COLO829 (cell line): Measurements from ENCODE around the gene TRPM2.
A peak's percentile ranks its signal among the peaks of the same experiment; 100 is the strongest.

ENCODE experiments used
- DNase-seq: peaks from one replicate; pipeline ENCODE4 v3.0.0; 2012; ENCODE audit warnings: low spot score

The TRPM2 gene

DNA sequence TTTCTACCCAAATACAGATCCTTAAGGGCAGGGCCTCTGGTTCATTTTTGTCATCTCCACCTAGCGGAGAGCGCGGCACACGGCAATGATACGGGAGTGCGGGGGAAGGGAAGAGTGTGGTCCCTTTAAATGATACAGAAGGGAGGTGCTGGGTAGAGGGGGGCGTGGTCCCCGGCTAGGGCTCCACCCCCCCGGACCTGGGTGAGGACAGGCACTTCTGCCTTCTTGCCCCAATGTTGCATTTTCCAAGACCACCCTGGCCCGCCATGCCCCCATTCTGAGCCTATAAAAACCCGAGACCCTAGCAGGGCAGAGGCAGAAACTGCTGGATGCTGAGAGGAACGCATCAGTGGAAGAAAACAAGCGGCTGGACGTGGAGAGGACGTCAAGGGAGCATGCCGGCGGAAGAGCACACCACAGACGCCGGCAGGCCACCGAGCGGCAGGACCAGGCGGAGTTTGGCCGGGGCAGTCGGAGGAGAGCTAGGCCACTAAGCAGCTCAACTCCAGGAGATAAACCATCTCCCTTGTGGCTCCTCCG is 131.9 kb downstream of the TRPM2 start:
- no peak for DNase-seq

DNA sequence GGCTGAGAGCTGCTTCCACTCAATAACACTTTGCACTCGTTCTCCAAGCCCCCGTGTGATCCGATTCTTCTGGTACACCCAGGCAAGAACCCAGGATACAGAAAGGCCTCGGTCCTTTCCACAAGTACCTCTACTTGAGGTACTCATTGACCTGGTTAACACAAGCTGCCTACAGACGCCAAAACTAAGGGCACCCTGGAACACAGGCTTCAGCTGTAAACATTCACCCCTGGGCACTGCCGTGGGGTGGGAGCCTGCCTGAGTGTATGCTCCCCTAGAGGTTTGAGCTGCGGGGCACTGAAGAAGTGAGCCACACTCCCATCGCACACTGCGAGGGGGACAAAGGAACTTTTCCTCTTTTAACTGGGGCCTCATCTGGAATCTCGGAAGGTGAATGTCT is 132.4 kb downstream of the TRPM2 start:
- DNase-seq: no peak

- no peak for DNase-seq
Measured at GRCh38 chr21:44486302-44486701, 132.9 kb downstream of the TRPM2 start.

DNA sequence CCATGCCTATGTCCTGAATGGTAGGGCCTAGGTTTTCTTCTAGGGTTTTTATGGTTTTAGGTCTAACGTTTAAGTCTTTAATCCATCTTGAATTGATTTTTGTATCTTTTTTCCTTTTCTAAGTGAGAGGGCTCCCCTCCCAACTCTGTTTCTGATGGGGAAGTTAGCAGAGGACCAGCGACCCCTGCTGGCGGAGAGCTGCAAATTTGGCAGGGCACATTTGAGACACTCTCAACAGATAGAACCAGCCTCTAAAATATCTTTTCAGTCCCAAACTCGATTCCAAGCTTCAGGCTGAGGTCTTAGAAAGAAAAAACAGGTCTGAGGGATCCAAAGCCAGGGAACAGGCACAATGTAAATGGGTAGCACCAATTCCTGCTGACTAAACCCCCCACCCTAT is 134.4 kb downstream of the TRPM2 start:
- peak; percentile 13 for DNase-seq

- DNase-seq: no peak
Measured at GRCh38 chr21:44489962-44490361, 136.5 kb downstream of the TRPM2 start.

DNA sequence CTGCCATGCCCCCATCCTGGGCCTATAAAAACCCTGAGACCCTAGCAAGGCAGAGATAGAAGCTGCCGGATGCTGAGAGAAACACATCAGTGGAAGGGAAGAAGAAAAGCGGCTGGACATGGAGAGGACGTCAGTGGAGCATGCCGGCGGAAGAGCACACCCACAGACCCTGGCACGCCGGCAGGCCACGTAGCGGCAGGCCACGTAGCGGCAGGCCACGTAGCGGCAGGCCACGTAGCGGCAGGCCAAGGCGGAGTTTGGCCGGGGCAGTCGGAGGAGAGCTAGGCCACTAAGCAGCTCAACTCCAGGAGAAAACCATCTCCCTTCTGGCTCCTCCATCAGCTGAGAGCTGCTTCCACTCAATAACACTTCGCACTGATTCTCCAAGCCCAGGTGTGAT is 137.0 kb downstream of the TRPM2 start:
- DNase-seq: no peak

DNA sequence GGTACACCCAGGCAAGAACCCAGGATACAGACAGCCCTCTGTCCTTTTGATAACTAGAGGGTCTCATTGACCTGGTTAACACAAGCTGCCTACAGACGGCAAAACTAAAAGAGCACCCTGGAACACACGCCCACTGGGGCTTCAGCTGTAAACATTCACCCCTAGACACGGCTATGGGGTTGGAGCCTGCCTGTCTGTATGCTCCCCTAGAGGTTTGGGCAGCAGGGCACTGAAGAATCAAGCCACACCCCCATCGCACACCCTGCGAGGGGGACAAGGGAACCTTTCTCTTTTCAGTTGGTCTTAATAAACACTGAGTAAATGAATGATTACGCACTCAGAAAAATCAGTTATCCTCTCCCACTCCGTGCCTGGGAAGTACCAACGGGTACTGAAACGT is 137.4 kb downstream of the TRPM2 start:
- DNase-seq: no peak
